PC-3 (cell line): ENCODE results near the gene NOX3. TPM values are rescaled to one million over a fixed set of nuclear protein-coding genes. Genes with fewer than 3 reads are reported as not detected.
"Not testable (repeated sequence)": the region's sequence is repeated elsewhere in the genome, so short reads cannot be mapped to it uniquely, and the experiment has no call there.

Experiments used
- ATAC-seq: fragments of 200-7000 bp; cut with Tn5 transposase; 2 replicates; pipeline ENCODE4 v1.9.1; 2020; ENCODE audit warnings: mild to moderate bottlenecking, moderate library complexity
- BruUV-seq: library from RNA; stranded (reverse); fragments of 400-500 nt; replicated peaks from 2 replicates; lab custom pipeline; 2021; lab: Mats Ljungman, UMichigan
- CTCF ChIA-PET: fragments of 300-600 bp; sonication (Branson Sonifier 250); formaldehyde crosslinking; loops from one replicate; lab custom pipeline; 2022; ENCODE audit warnings: antibody characterized with exemption; lab: Charles Lee
- POLR2A ChIA-PET: fragments of 300-600 bp; sonication (Branson Sonifier 250); formaldehyde crosslinking; loops from one replicate; lab custom pipeline; 2022; ENCODE audit warnings: antibody characterized with exemption; ENCODE audit not compliant: unreplicated experiment; lab: Charles Lee
- DNase-seq: peaks from one replicate; pipeline ENCODE4 v3.0.0-alpha.2; 2015
- H2AFZ ChIP-seq: fragments of 300-600 bp; sonication (generic); 2 replicates; pipeline ENCODE4 v1.6.0; 2016; ENCODE audit warnings: antibody characterized with exemption, low read length
- H3F3A ChIP-seq: fragments of 300-600 bp; sonication (generic); one replicate; pipeline ENCODE4 v1.6.0; 2017; ENCODE audit warnings: antibody characterized with exemption, low read length, control low read depth, mild to moderate bottlenecking; ENCODE audit not compliant: unreplicated experiment
- H3K27ac ChIP-seq: fragments of 300-600 bp; sonication (generic); 2 replicates; pipeline ENCODE4 v1.5.1; 2016; ENCODE audit warnings: mild to moderate bottlenecking, low read length
- H3K27me3 ChIP-seq: fragments of 300-600 bp; sonication (generic); 2 replicates; pipeline ENCODE4 v1.6.1; 2016; ENCODE audit warnings: low read length, mixed read lengths
- H3K36me3 ChIP-seq: fragments of 300-600 bp; sonication (generic); 2 replicates; pipeline ENCODE4 v1.6.1; 2016; ENCODE audit warnings: low read depth, mixed run types, low read length, mixed read lengths
- H3K4me1 ChIP-seq: fragments of 300-600 bp; sonication (generic); 2 replicates; pipeline ENCODE4 v1.5.1; 2016; ENCODE audit warnings: low read length; ENCODE audit not compliant: insufficient read depth
- H3K4me2 ChIP-seq: fragments of 300-600 bp; sonication (generic); 2 replicates; pipeline ENCODE4 v1.6.0; 2016; ENCODE audit warnings: low read length
- H3K4me3 ChIP-seq: fragments of 300-600 bp; sonication (generic); 2 replicates; pipeline ENCODE4 v1.5.1; 2016; ENCODE audit warnings: mild to moderate bottlenecking, low read length, mixed read lengths
- H3K79me2 ChIP-seq: fragments of 300-600 bp; sonication (generic); 2 replicates; pipeline ENCODE4 v1.6.1; 2017; ENCODE audit warnings: low read length, mixed read lengths
- H3K9ac ChIP-seq: fragments of 300-600 bp; sonication (generic); 2 replicates; pipeline ENCODE4 v1.6.0; 2016; ENCODE audit warnings: mild to moderate bottlenecking, low read length
- H3K9me2 ChIP-seq: fragments of 300-600 bp; sonication (generic); replicated peaks from 2 replicates; pipeline ENCODE4 v1.6.1; 2016; ENCODE audit warnings: mixed run types, low read length, mixed read lengths
- H3K9me3 ChIP-seq: fragments of 300-600 bp; sonication (generic); 2 replicates; pipeline ENCODE4 v1.6.1; 2016; ENCODE audit warnings: low read length, mixed read lengths
- H4K20me1 ChIP-seq: fragments of 300-600 bp; sonication (generic); 2 replicates; pipeline ENCODE4 v1.6.1; 2016; ENCODE audit warnings: low read length, mixed read lengths
- CTCF ChIP-seq: fragments of 300-600 bp; sonication (generic); conservative IDR thresholded peaks from 2 replicates; pipeline ENCODE4 v1.5.1; 2017; ENCODE audit warnings: antibody characterized with exemption, low read depth, mild to moderate bottlenecking, low read length
- EZH2 ChIP-seq: fragments of 300-600 bp; sonication (generic); IDR thresholded peaks from one replicate; pipeline ENCODE4 v1.6.1; 2017; ENCODE audit warnings: antibody characterized with exemption, mild to moderate bottlenecking, low read length; ENCODE audit not compliant: unreplicated experiment
- EZH2phosphoT487 ChIP-seq: fragments of 300-600 bp; sonication (generic); IDR thresholded peaks from 2 replicates; pipeline ENCODE4 v1.6.1; 2018; ENCODE audit warnings: mild to moderate bottlenecking, antibody characterized with exemption, low read length, borderline replicate concordance
- intact Hi-C: fragments of 100-400 bp; cut with micrococcal nuclease; formaldehyde crosslinking; loops from 2 replicates; pipeline ENCODE4 v1.9.0; 2023
- total RNA-seq: library from RNA; depleted of rRNA; stranded (reverse); fragments of >200 nt; gene quantifications from 2 replicates; pipeline ENCODE4 v1.2.3, GENCODE V29; 2014

NOX3 gene
- total RNA-seq, 1 experiment from 2014 or later = not detected

GRCh38 chr6:155371230-155371629, 84.4 kb downstream of the NOX3 start:
- intact Hi-C loops = no loop called here
- Histone ChIP-seq H3K4me2 (no peak overlapping the region), H3K36me3 (no peaks in the 10 kb centered on the region), H4K20me1 (no peaks in the 10 kb centered on the region), H2AFZ (no peak overlapping the region), H3K9ac (no peak overlapping the region), H3K79me2 (no peaks in the 10 kb centered on the region), H3K9me2 (no peaks in the 10 kb centered on the region), H3K9me3 (no peaks in the 10 kb centered on the region), H3K27ac (no peak overlapping the region), H3K27me3 (no peaks in the 10 kb centered on the region), H3K4me1 (peaks cover under 1% of the 10 kb centered on the region; the same call in 1 of the 2 replicates), H3F3A (no peaks in the 10 kb centered on the region), H3K4me3 (no peak overlapping the region)
- BruUV-seq = no TSS peak
- ATAC-seq (no peak), DNase-seq (no peak)
- POLR2A ChIA-PET = no interaction called here
- CTCF ChIA-PET = no interaction called here
- no peak for TF ChIP-seq CTCF
- no peak for TF ChIP-seq EZH2
- TF ChIP-seq EZH2phosphoT487 = no peak

GRCh38 chr6:155366325-155366724, 89.3 kb downstream of the NOX3 start:
- CTCF ChIA-PET = no interaction called here
- Histone ChIP-seq H3K4me1 (no peaks in the 10 kb centered on the region), H4K20me1 (no peaks in the 10 kb centered on the region), H3K9me2 (no peaks in the 10 kb centered on the region), H3K27ac (no peak overlapping the region), H3K36me3 (no peaks in the 10 kb centered on the region), H3K4me3 (no peak overlapping the region), H3K27me3 (no peaks in the 10 kb centered on the region), H3K9me3 (no peaks in the 10 kb centered on the region), H3K4me2 (no peak overlapping the region), H3F3A (no peaks in the 10 kb centered on the region), H3K79me2 (no peaks in the 10 kb centered on the region), H3K9ac (no peak overlapping the region), H2AFZ (no peak overlapping the region)
- BruUV-seq = no TSS peak
- intact Hi-C loops = no loop called here
- ATAC-seq (no peak), DNase-seq (no peak)
- TF ChIP-seq EZH2 = no peak
- no peak for TF ChIP-seq EZH2phosphoT487
- no peak for TF ChIP-seq CTCF
- POLR2A ChIA-PET = no interaction called here

- H3K36me3 ChIP-seq = no peaks in the 10 kb centered on the region
- no peaks in the 10 kb centered on the region for H3K9me2 ChIP-seq
- DNase-seq (no peak), ATAC-seq (no peak)
- POLR2A ChIA-PET = no interaction called here
- no peaks in the 10 kb centered on the region for H3F3A ChIP-seq
- H2AFZ ChIP-seq = no peak overlapping the region
- no TSS peak for BruUV-seq
- TF ChIP-seq CTCF = no peak
- TF ChIP-seq EZH2 = no peak
- no peak for TF ChIP-seq EZH2phosphoT487
- no peak overlapping the region for H3K4me2 ChIP-seq
- no peak overlapping the region for H3K27ac ChIP-seq
- no peaks in the 10 kb centered on the region for H3K9me3 ChIP-seq
- CTCF ChIA-PET = no interaction called here
- no peaks in the 10 kb centered on the region for H3K4me1 ChIP-seq
- intact Hi-C loops = no loop called here
- H3K9ac ChIP-seq = no peak overlapping the region
- no peak overlapping the region for H3K4me3 ChIP-seq
- H3K79me2 ChIP-seq = no peaks in the 10 kb centered on the region
- H3K27me3 ChIP-seq = no peaks in the 10 kb centered on the region
- H4K20me1 ChIP-seq = no peaks in the 10 kb centered on the region
Observed at GRCh38 chr6:155364844-155365437, 90.7 kb downstream of the NOX3 start.

- BruUV-seq, H3K79me2 ChIP-seq, H3K36me3 ChIP-seq, H3K9me2 ChIP-seq, H2AFZ ChIP-seq, H4K20me1 ChIP-seq, POLR2A ChIA-PET, H3K9me3 ChIP-seq, H3F3A ChIP-seq, ATAC-seq, H3K4me3 ChIP-seq, H3K9ac ChIP-seq, DNase-seq, H3K4me1 ChIP-seq, CTCF ChIA-PET, intact Hi-C loops, H3K27ac ChIP-seq, H3K4me2 ChIP-seq, H3K27me3 ChIP-seq: not testable (repeated sequence)
Observed at GRCh38 chr6:155364021-155364420, 91.6 kb downstream of the NOX3 start.
